K562 (cell line): ENCODE measurements around the gene IRF6. TPM values are rescaled to one million over a fixed set of nuclear protein-coding genes. Genes with fewer than 3 reads are reported as not detected.

Experiments
- ATF3 ChIP-seq, 2 experiments: fragments of 450-650 bp in 1 of 2; sonication (generic) in 1 of 2; formaldehyde crosslinking in 1 of 2; IDR thresholded peaks in 1 of 2; conservative IDR thresholded peaks in 1 of 2; 2 replicates each; pipeline versions ENCODE4 v1.6.1 to v1.8.1; 2016 to 2023; ENCODE audit warnings: mild to moderate bottlenecking in 2 of 2, moderate library complexity in 2 of 2, inconsistent platforms in 1 of 2, missing genetic modification reagents in 1 of 2
- DPF2 ChIP-seq: fragments of 450-650 bp; IDR thresholded peaks from 2 replicates; pipeline ENCODE4 v1.6.1; 2016
- E2F1 ChIP-seq: sonication (generic); formaldehyde crosslinking; IDR thresholded peaks from 2 replicates; pipeline ENCODE4 v1.8.1; 2023; ENCODE audit warnings: mild to moderate bottlenecking, missing genetic modification reagents, moderate library complexity
- GATAD2B ChIP-seq: fragments of 450-650 bp; IDR thresholded peaks from 2 replicates; pipeline ENCODE4 v1.6.1; 2017; ENCODE audit warnings: mild to moderate bottlenecking, borderline replicate concordance
- KDM2B ChIP-seq: fragments of 250-450 bp; sonication (Bioruptor Pico); IDR thresholded peaks from 2 replicates; pipeline ENCODE4 v1.8.0; 2021; ENCODE audit warnings: mild to moderate bottlenecking, moderate library complexity
- KDM4B ChIP-seq, 2 experiments: fragments of 450-650 bp in 1 of 2; sonication (generic) in 1 of 2; IDR thresholded peaks; 2 replicates each; pipeline ENCODE4 v1.6.1; 2016 to 2017; ENCODE audit warnings: borderline replicate concordance in 2 of 2, antibody characterized with exemption in 1 of 2, low read depth in 1 of 2, mild to moderate bottlenecking in 1 of 2
- KLF1 ChIP-seq: fragments of 450-650 bp; IDR thresholded peaks from 2 replicates; pipeline ENCODE4 v1.6.1; 2016; ENCODE audit warnings: missing genetic modification characterization, missing compliant biosample characterization
- NBN ChIP-seq: fragments of 450-650 bp; IDR thresholded peaks from 2 replicates; pipeline ENCODE4 v1.6.1; 2016; ENCODE audit warnings: low read depth, mild to moderate bottlenecking
- NFYB ChIP-seq: IDR thresholded peaks from 2 replicates; pipeline ENCODE4 v1.6.1; 2011; ENCODE audit warnings: mild to moderate bottlenecking, moderate library complexity; ENCODE audit not compliant: insufficient read length; ENCODE audit errors: extremely low read depth
- PATZ1 ChIP-seq: fragments of 250-450 bp; sonication (Bioruptor Pico); IDR thresholded peaks from 2 replicates; pipeline ENCODE4 v1.5.0; 2020; ENCODE audit warnings: mild to moderate bottlenecking, borderline replicate concordance
- RBFOX2 ChIP-seq: fragments of 200-400 bp; formaldehyde crosslinking; IDR thresholded peaks from 2 replicates; pipeline ENCODE4 v1.6.1; 2017; ENCODE audit warnings: low read depth, mild to moderate bottlenecking, low read length, moderate library complexity
- SPI1 ChIP-seq: IDR thresholded peaks from 2 replicates; pipeline ENCODE4 v1.6.1; 2011; ENCODE audit warnings: low read depth, low read length, control low read depth, borderline replicate concordance
- ZBTB2 ChIP-seq: fragments of 450-650 bp; IDR thresholded peaks from 2 replicates; pipeline ENCODE4 v1.6.1; 2016; ENCODE audit warnings: antibody characterized with exemption
- ZNF41 ChIP-seq: fragments of 250-450 bp; sonication (Bioruptor Pico); conservative IDR thresholded peaks from 2 replicates; pipeline ENCODE4 v1.4.0; 2020; ENCODE audit warnings: mild to moderate bottlenecking
- ZNF512 ChIP-seq: IDR thresholded peaks from 2 replicates; pipeline ENCODE4 v1.6.1; 2016; ENCODE audit warnings: missing genetic modification characterization, missing compliant biosample characterization
- ZNF696 ChIP-seq: fragments of 250-450 bp; sonication (Bioruptor Pico); conservative IDR thresholded peaks from 2 replicates; pipeline ENCODE4 v1.4.0; 2020; ENCODE audit warnings: mild to moderate bottlenecking, moderate library complexity
- ZNF766 ChIP-seq: fragments of 200-800 bp; sonication (Bioruptor generic); conservative IDR thresholded peaks from 2 replicates; pipeline ENCODE4 v1.6.1; 2016; ENCODE audit warnings: missing genetic modification characterization, missing compliant biosample characterization
- polyA plus RNA-seq, 8 experiments: library from polyadenylated mRNA; depleted of rRNA in 4 of 8; stranded (reverse) in 5 of 8; unstranded in 3 of 8; fragments of >200 nt; fragmentation: Nextera tagmentation in 2 of 8; fragmentation: Illumina TruSeq in 1 of 8; extraction: Ambion mirVana in 2 of 8; extraction: Trizol in 1 of 8; gene quantifications; 2 replicates each; pipeline versions ENCODE4 v1.2.1 to v1.2.3, GENCODE V29; 2011 to 2014; ENCODE audit warnings: inconsistent platforms in 1 of 8, missing spikeins in 1 of 8
- total RNA-seq, 7 experiments: library from RNA; depleted of rRNA in 6 of 7; stranded (reverse); fragments of >200 nt in 6 of 7; fragmentation: Illumina TruSeq in 2 of 7; extraction: Trizol in 2 of 7; gene quantifications; 2 replicates each; pipeline versions ENCODE4 v1.2.1 to v1.2.3, GENCODE V29; 2011 to 2021; ENCODE audit warnings: low replicate concordance in 1 of 7

IRF6 gene
- total and polyA plus RNA-seq, 9 of the 15 experiments (the other 6 are each of a cell fraction or from before 2014, with no cell fraction given): 0.03 to 0.65 (median 0.17) TPM

GRCh38 chr1:209784265-209785169 lies 21.4 kb downstream of the IRF6 start, which contains the start of gene C1orf74 (continued):
- no peak; the same call in 1 of the 2 replicates for TF ChIP-seq PATZ1 (CRISPR knock-in tag)
- TF ChIP-seq ZNF41: 0 out of 2 replicates have a peak, but pooled peaks have one; percentile 28
- TF ChIP-seq ZBTB2: peak; percentile 99
- peak; percentile 42 for TF ChIP-seq DPF2
- TF ChIP-seq KDM4B (IDR thresholded peaks at IDR 0.05; ENCODE audit: borderline replicate concordance in 2 of 2, low read depth in 1 of 2): peak in 1 of 2 experiments; percentile 91; a peak in 1 of 4 replicates
- TF ChIP-seq SPI1: peak; percentile 88
- peak; percentile 93 for TF ChIP-seq RBFOX2
- TF ChIP-seq ZNF696 (CRISPR knock-in tag): no peak
- TF ChIP-seq NBN: peak; percentile 99
- peak; percentile 89 for TF ChIP-seq E2F1 (CRISPR knock-in tag)
- peak; percentile 93 for TF ChIP-seq ZNF766
- TF ChIP-seq GATAD2B: no peak
- TF ChIP-seq KLF1 (tag): peak; percentile 68; the same call in 1 of the 2 replicates
- TF ChIP-seq ZNF512 (tag): no peak
- no peak for TF ChIP-seq NFYB
- TF ChIP-seq KDM2B: no peak
- peak; percentile 100 for TF ChIP-seq ATF3 (IDR thresholded peaks at IDR 0.05)
- TF ChIP-seq ATF3 (CRISPR knock-in tag; conservative IDR thresholded peaks at IDR 0.05): peak; percentile 75
